ENCODE results near the gene ARSJ.

- TF ChIP-seq CTCF (IDR thresholded peaks at IDR 0.05 in 8 of 11, conservative IDR thresholded peaks at IDR 0.05 in 3 of 11) (no peak), POLR2A (IDR thresholded peaks at IDR 0.05) (no peak)
Measured at GRCh38 chr4:113968473-113968872, 11.0 kb downstream of the ARSJ start.

Data from spleen (tissue), 7 donors.